GM23338 (cell line): ENCODE results near the gene TBC1D3B. TPM values are rescaled to one million over a fixed set of nuclear protein-coding genes. Genes with fewer than 3 reads are reported as not detected.
"Not testable (repeated sequence)": the region's sequence is repeated elsewhere in the genome, so short reads cannot be mapped to it uniquely, and the experiment has no call there.

Source experiments
- ATAC-seq: fragments of 200-7000 bp; cut with Tn5 transposase; 3 replicates; pipeline ENCODE4 v1.9.1; 2020
- DNase-seq: peaks from one replicate; pipeline ENCODE4 v3.0.0-alpha.2; 2015; ENCODE audit warnings: low spot score
- H2AFZ ChIP-seq: fragments of 200-600 bp; sonication (generic); 2 replicates; pipeline ENCODE4 v1.8.0; 2016; ENCODE audit warnings: antibody characterized with exemption, mild to moderate bottlenecking, moderate library complexity
- H3F3A ChIP-seq: fragments of 200-600 bp; sonication (generic); replicated peaks from 2 replicates; pipeline ENCODE4 v1.8.0; 2017; ENCODE audit warnings: antibody characterized with exemption, mixed run types, low read depth
- H3K27ac ChIP-seq: fragments of 200-600 bp; sonication (generic); 2 replicates; pipeline ENCODE4 v1.6.1; 2016; ENCODE audit warnings: low read depth
- H3K27me3 ChIP-seq: fragments of 200-600 bp; sonication (generic); 2 replicates; pipeline ENCODE4 v1.8.0; 2016; ENCODE audit warnings: mild to moderate bottlenecking, mixed run types, moderate library complexity; ENCODE audit not compliant: insufficient read depth
- H3K36me3 ChIP-seq: fragments of 200-600 bp; sonication (generic); 2 replicates; pipeline ENCODE4 v1.8.0; 2016; ENCODE audit warnings: mild to moderate bottlenecking; ENCODE audit not compliant: insufficient read depth
- H3K4me1 ChIP-seq: fragments of 200-600 bp; sonication (generic); 2 replicates; pipeline ENCODE4 v1.8.0; 2016; ENCODE audit warnings: mild to moderate bottlenecking, moderate library complexity; ENCODE audit not compliant: insufficient read depth
- H3K4me2 ChIP-seq: fragments of 200-600 bp; sonication (generic); 2 replicates; pipeline ENCODE4 v1.7.1; 2017; ENCODE audit warnings: mixed run types
- H3K4me3 ChIP-seq: fragments of 200-600 bp; sonication (generic); 2 replicates; pipeline ENCODE4 v1.6.1; 2016; ENCODE audit warnings: mixed run types
- H3K79me2 ChIP-seq: fragments of 200-600 bp; sonication (generic); replicated peaks from 2 replicates; pipeline ENCODE4 v1.8.0; 2017; ENCODE audit warnings: mild to moderate bottlenecking; ENCODE audit not compliant: insufficient read depth
- H3K9me2 ChIP-seq: fragments of 200-600 bp; sonication (generic); 2 replicates; pipeline ENCODE4 v1.8.0; 2017; ENCODE audit not compliant: insufficient read depth
- H4K20me1 ChIP-seq: fragments of 200-600 bp; sonication (generic); replicated peaks from 2 replicates; pipeline ENCODE4 v1.8.0; 2017; ENCODE audit warnings: mild to moderate bottlenecking; ENCODE audit not compliant: insufficient read depth
- H3K27ac Mint-ChIP-seq: 2 replicates; pipeline ENCODE4 v1.8.0; 2020; ENCODE audit warnings: inconsistent platforms, mild to moderate bottlenecking, moderate library complexity, mixed read lengths
- H3K27me3 Mint-ChIP-seq: 3 replicates; pipeline ENCODE4 v1.8.0; 2022; ENCODE audit warnings: low read depth, mild to moderate bottlenecking, moderate library complexity, mixed read lengths, inconsistent platforms; ENCODE audit not compliant: insufficient read depth, poor library complexity
- H3K36me3 Mint-ChIP-seq: 3 replicates; pipeline ENCODE4 v1.8.0; 2021; ENCODE audit warnings: low read depth, mild to moderate bottlenecking, inconsistent platforms, moderate library complexity, mixed read lengths
- H3K4me1 Mint-ChIP-seq: 3 replicates; pipeline ENCODE4 v1.8.0; 2020; ENCODE audit warnings: mild to moderate bottlenecking, inconsistent platforms, mixed read lengths
- H3K4me3 Mint-ChIP-seq: 3 replicates; pipeline ENCODE4 v1.8.0; 2021; ENCODE audit warnings: moderate library complexity, mild to moderate bottlenecking, inconsistent platforms, mixed read lengths
- H3K9me3 Mint-ChIP-seq: 3 replicates; pipeline ENCODE4 v1.8.0; 2020; ENCODE audit warnings: moderate library complexity, mild to moderate bottlenecking, inconsistent platforms, mixed read lengths
- CREB1 ChIP-seq: fragments of 250-450 bp; sonication (Bioruptor Pico); IDR thresholded peaks from 2 replicates; pipeline ENCODE4 v1.5.0; 2020; ENCODE audit warnings: low read depth, mild to moderate bottlenecking, moderate library complexity
- ETS1 ChIP-seq: IDR thresholded peaks from 2 replicates; pipeline ENCODE4 v1.6.1; 2016; ENCODE audit warnings: antibody characterized with exemption
- EZH2 ChIP-seq: fragments of 200-600 bp; sonication (generic); IDR thresholded peaks from one replicate; pipeline ENCODE4 v1.8.0; 2017; ENCODE audit warnings: antibody characterized with exemption, mild to moderate bottlenecking, low read depth; ENCODE audit not compliant: unreplicated experiment
- EZH2phosphoT487 ChIP-seq: fragments of 200-600 bp; sonication (generic); IDR thresholded peaks from one replicate; pipeline ENCODE4 v1.8.1; 2018; ENCODE audit warnings: antibody characterized with exemption; ENCODE audit not compliant: unreplicated experiment
- NANOG ChIP-seq: IDR thresholded peaks from 2 replicates; pipeline ENCODE4 v1.6.1; 2016; ENCODE audit warnings: antibody characterized with exemption, borderline replicate concordance
- POLR2AphosphoS5 ChIP-seq: IDR thresholded peaks from 2 replicates; pipeline ENCODE4 v1.6.1; 2016; ENCODE audit warnings: antibody characterized with exemption, low read depth
- REST ChIP-seq: IDR thresholded peaks from one replicate; pipeline ENCODE4 v1.6.1; 2018; ENCODE audit warnings: antibody characterized with exemption; ENCODE audit not compliant: unreplicated experiment
- ZNF114 ChIP-seq: fragments of 250-450 bp; sonication (Bioruptor Pico); IDR thresholded peaks from 2 replicates; pipeline ENCODE4 v1.5.0; 2020; ENCODE audit warnings: mild to moderate bottlenecking, moderate library complexity
- ZNF331 ChIP-seq: fragments of 250-450 bp; sonication (Bioruptor Pico); IDR thresholded peaks from 2 replicates; pipeline ENCODE4 v1.5.0; 2020; ENCODE audit warnings: low read depth, mild to moderate bottlenecking, moderate library complexity
- ZNF462 ChIP-seq: fragments of 250-450 bp; sonication (Bioruptor Pico); IDR thresholded peaks from 2 replicates; pipeline ENCODE4 v1.5.0; 2020; ENCODE audit warnings: mild to moderate bottlenecking, moderate library complexity
- polyA plus RNA-seq: library from polyadenylated mRNA; unstranded; fragments of >200 nt; fragmentation: Nextera tagmentation; extraction: Ambion mirVana; gene quantifications from 2 replicates; pipeline ENCODE4 v1.2.1, GENCODE V29; 2016
- total RNA-seq: library from RNA; depleted of rRNA; stranded (reverse); fragments of >200 nt; shearing (Covaris generic); gene quantifications from 2 replicates; pipeline ENCODE4 v1.2.3, GENCODE V29; 2014

TBC1D3B gene
- total and polyA plus RNA-seq, 2 experiments from 2014 or later, result 0.95 to 1.3 TPM

DNA sequence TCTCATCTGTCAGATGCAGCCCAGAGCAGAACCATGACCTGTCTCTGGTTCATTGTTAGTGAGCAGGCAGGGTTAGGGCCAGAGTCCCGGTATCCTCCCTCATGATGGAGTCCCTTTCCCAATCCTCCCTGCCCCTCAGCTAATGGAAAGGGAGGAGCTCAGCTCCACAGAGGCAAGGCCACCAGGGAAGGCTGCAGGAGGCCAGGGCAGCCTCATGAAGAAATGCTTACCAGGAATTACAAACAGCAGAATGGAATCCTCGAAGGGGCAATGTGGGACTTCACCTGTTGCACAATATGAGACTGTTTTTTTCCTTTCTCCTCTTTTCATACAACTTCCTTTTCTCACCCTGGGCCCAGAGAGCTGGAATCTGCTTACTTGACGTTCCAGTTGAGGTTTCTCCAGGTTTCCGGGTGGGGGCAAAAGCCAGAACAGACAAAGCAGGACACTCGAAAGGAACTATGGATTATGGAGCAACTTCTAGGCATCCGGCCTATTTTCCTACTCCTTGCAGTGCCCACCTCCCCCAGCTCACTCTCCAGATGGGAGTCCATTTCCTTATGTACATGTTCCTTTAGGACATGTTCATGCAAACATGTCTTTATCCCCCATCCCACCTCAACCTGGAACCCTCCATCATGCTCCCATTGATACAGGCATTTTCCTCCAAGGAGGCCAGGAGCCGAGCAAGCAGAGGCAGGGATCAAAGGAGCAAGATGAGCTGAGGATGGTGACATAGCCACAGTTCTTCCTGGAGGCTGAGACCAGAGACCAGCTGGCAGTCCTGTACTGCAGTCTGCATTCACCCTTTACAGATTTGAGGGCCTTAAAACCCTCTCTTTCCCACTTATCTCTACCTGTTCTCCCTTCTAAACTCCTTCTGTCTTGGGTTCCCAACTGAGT, 39.2 kb upstream of the TBC1D3B start:
- H3K4me3 Mint-ChIP-seq, ATAC-seq, H3F3A ChIP-seq, H2AFZ ChIP-seq, H3K36me3 ChIP-seq, H3K4me1 ChIP-seq, H3K79me2 ChIP-seq, H3K36me3 Mint-ChIP-seq, H3K27me3 ChIP-seq, H3K4me2 ChIP-seq, H3K27ac Mint-ChIP-seq, H3K4me3 ChIP-seq, H3K27ac ChIP-seq, DNase-seq, H4K20me1 ChIP-seq, H3K27me3 Mint-ChIP-seq: not testable (repeated sequence)
- peaks cover 10% of the 10 kb centered on the region; the same call in 2 of the 3 replicates for H3K4me1 Mint-ChIP-seq
- H3K9me2 ChIP-seq, result peaks cover 14% of the 10 kb centered on the region
- H3K9me3 Mint-ChIP-seq, result peaks cover 19% of the 10 kb centered on the region

GRCh38 chr17:36214918-36215317, 38.5 kb upstream of the TBC1D3B start:
- Mint-ChIP-seq H3K36me3 (no peaks in the 10 kb centered on the region), H3K27ac (no peak overlapping the region), H3K4me3 (no peak overlapping the region), H3K9me3 (peaks cover 19% of the 10 kb centered on the region), H3K27me3 (peaks cover 5% of the 10 kb centered on the region), H3K4me1 (peaks cover 10% of the 10 kb centered on the region; the same call in 2 of the 3 replicates)
- Histone ChIP-seq H2AFZ (no peak overlapping the region), H3F3A (no peaks in the 10 kb centered on the region), H3K4me1 (no peaks in the 10 kb centered on the region), H4K20me1 (no peaks in the 10 kb centered on the region), H3K4me3 (no peak overlapping the region), H3K27ac (no peak overlapping the region), H3K9me2 (peaks cover 14% of the 10 kb centered on the region), H3K27me3 (no peaks in the 10 kb centered on the region), H3K4me2 (no peak overlapping the region), H3K36me3 (peaks cover 4% of the 10 kb centered on the region; the same call in 1 of the 2 replicates), H3K79me2 (no peaks in the 10 kb centered on the region)
- DNase-seq (no peak), ATAC-seq (no peak)
- no peak for TF ChIP-seq EZH2
- no peak for TF ChIP-seq CREB1 (CRISPR knock-in tag)
- TF ChIP-seq EZH2phosphoT487, result no peak
- no peak for TF ChIP-seq REST
- TF ChIP-seq ETS1, result no peak
- no peak for TF ChIP-seq POLR2AphosphoS5
- TF ChIP-seq ZNF462, result no peak
- no peak for TF ChIP-seq ZNF331 (CRISPR knock-in tag)
- TF ChIP-seq NANOG, result no peak
- TF ChIP-seq ZNF114, result no peak
